GM18951 (cell line): ENCODE measurements around the gene SNRPA.
"Not testable (repeated sequence)": the region's sequence is repeated elsewhere in the genome, so short reads cannot be mapped to it uniquely, and the experiment has no call there.

Experiments used
- POLR2A ChIP-seq: IDR thresholded peaks from 4 replicates; pipeline ENCODE4 v1.6.1; 2011; ENCODE audit warnings: mild to moderate bottlenecking; ENCODE audit not compliant: insufficient read length, insufficient read depth; ENCODE audit errors: extremely low read depth
- in situ Hi-C: fragments of 300-500 bp; cut with MboI; formaldehyde crosslinking; loops from one replicate; pipeline ENCODE4 v1.12.0; 2022; ENCODE audit warnings: low sequenced_read_pairs, mixed read lengths, inconsistent platforms; ENCODE audit not compliant: unreplicated experiment

Gene SNRPA

DNA sequence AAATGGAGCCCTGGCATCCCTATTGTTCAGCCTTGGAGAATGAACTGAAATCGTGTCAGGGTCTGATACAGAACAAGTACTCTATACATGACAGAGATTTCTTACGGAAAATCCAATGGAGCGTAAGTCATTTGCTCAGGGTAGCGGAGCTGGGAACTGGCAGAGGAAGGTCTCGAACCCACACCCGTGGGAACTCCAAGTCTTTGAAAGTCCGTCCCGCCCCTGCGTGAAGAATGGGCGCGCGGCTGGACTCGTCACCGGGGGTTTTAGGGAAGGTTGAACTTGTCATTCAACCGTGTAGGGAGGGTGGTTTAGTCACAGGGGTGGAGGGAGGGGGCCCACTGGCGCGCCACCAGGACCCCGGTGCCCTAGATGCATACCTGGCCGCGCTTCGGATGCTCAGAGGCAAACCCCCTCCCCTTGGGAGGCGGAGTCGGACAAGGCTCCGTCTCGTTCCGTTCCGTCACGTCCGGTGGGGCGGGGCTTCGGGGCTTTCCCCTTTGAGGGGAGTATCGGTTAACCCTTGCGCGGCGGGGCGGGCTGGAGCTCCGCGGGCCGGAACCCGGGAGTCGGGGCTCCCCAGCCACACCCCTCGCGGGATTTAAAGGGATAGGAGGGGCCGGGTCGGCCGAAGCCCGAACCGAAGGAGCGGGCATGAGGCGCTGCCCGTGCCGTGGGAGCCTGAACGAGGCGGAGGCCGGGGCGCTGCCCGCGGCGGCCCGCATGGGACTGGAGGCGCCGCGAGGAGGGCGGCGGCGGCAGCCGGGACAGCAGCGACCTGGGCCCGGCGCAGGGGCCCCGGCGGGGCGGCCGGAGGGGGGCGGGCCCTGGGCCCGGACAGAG is 34.3 kb upstream of the SNRPA start, which contains the start of the genes COQ8B and ITPKC:
Gene COQ8B, minus strand, starts transcription at position 405 of the 843 bp plus-strand sequence. CDS start 2,254 bp downstream, outside the sequence.
Gene ITPKC, plus strand, starts transcription at position 631 of the 843 bp plus-strand sequence. Its CDS starts 24 bp downstream, at position 655.
- in situ Hi-C loops: no loop called here

DNA sequence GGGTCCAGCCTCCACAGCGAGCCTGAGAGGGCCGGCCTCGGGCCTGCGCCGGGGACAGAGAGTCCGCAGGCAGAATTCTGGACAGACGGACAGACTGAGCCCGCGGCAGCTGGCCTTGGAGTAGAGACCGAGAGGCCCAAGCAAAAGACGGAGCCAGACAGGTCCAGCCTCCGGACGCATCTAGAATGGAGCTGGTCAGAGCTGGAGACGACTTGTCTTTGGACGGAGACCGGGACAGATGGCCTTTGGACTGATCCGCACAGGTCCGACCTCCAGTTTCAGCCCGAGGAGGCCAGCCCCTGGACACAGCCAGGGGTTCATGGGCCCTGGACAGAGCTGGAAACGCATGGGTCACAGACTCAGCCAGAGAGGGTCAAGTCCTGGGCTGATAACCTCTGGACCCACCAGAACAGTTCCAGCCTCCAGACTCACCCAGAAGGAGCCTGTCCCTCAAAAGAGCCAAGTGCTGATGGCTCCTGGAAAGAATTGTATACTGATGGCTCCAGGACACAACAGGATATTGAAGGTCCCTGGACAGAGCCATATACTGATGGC is 33.6 kb upstream of the SNRPA start:
- no peak for TF ChIP-seq POLR2A
- in situ Hi-C loops: no loop called here

More for the DNA sequence above, 34.3 kb upstream of the SNRPA start, which contains the start of the genes COQ8B and ITPKC:
- peak; percentile 55 for TF ChIP-seq POLR2A

DNA sequence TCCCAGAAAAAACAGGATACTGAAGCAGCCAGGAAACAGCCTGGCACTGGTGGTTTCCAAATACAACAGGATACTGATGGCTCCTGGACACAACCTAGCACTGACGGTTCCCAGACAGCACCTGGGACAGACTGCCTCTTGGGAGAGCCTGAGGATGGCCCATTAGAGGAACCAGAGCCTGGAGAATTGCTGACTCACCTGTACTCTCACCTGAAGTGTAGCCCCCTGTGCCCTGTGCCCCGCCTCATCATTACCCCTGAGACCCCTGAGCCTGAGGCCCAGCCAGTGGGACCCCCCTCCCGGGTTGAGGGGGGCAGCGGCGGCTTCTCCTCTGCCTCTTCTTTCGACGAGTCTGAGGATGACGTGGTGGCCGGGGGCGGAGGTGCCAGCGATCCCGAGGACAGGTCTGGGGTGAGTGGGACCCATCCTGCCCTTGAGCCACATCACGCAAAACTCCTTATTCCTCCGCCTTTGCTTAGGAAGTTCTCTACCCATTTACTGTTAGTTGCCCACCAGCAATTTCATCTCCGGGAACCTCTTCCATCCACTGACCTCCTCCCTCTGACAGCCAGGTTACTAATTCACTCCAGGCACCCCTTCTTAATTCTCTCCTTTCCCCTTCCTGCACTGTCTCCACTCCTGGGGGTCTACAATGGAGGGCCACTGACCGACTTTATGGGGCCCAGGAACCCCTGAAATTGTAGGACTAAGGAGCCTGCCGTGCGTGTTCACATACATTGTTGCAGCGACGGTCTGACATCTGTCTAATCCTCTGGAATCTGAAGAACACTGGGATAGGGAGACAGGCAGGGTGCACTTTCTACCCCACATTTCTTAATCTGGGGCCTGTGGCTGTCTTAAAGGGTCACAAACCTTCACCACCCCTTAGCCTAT is 32.9 kb upstream of the SNRPA start:
- no peak for TF ChIP-seq POLR2A
- in situ Hi-C loops: no loop called here

DNA sequence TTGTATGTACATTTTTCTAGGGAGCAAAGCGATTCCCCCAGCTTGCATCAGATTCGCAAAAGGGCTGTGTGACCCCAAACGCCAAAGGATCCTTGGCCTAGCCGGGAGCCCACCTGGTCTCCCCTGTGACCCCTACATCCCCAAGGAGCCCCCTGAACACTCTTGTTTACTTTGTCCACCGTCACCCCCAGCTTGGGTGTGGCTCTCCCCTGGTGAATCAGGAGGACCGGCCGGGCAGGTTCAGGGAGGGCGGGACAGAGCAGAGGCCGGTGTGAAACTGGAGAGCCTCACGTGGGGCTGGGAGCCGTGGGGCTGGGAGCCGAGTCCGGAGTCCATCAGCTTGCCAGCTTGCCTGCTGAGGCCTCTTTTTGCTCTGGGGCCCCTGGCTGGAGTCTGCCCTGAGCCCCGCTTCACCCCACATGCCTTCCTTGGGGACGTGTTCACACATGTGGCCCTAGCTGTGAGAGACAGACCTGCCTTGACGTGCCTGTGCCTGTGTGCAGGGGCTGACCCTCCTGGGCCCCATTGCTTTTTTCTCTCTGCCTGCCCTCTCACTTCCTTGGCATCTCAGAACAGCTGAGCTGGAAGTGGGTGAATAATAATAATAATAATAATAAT is 32.1 kb upstream of the SNRPA start:
- TF ChIP-seq POLR2A: peak; percentile 42

DNA sequence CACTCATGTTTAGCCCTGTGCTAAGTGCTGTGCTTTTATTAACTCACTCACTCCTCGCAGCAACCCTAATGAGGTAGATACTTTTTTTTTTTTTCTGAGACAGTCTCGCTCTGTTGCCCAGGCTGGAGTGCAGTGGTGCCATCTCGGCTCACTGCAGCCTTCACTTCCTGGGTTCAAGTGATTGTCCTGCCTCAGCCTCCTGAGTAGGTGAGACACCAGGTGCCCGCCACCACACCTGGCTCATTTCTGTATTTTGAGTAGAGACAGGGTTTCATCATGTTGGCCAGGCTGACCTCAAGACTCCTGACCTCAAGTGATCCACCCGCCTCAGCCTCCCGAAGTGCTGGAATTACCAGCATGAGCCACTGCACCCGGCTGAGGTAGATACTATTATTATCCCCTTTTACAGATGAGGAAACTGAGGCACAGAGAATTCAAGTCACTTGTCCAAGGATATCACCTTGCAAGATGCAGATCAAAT is 31.5 kb upstream of the SNRPA start:
- TF ChIP-seq POLR2A: no peak
- in situ Hi-C loops: no loop called here

More for the DNA sequence above, 32.1 kb upstream of the SNRPA start:
- in situ Hi-C loops: no loop called here

DNA sequence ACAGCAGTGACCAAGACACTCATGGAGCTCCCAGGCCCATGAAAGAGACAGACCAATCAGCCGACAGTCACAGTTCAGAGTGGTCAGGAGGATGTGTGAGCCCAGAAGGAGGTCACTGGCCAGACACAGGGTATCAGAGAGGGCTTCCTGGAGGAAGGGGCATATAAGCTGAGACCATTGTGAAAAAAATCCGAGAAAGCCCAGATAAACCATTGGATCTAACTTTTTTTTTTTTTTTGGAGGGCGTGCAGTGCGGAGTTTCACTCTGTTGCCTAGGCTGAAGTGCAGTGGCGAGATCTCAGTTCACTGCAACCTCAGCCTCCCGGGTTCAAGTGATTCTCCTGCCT is 29.9 kb upstream of the SNRPA start:
- TF ChIP-seq POLR2A: no peak
- in situ Hi-C loops: no loop called here

DNA sequence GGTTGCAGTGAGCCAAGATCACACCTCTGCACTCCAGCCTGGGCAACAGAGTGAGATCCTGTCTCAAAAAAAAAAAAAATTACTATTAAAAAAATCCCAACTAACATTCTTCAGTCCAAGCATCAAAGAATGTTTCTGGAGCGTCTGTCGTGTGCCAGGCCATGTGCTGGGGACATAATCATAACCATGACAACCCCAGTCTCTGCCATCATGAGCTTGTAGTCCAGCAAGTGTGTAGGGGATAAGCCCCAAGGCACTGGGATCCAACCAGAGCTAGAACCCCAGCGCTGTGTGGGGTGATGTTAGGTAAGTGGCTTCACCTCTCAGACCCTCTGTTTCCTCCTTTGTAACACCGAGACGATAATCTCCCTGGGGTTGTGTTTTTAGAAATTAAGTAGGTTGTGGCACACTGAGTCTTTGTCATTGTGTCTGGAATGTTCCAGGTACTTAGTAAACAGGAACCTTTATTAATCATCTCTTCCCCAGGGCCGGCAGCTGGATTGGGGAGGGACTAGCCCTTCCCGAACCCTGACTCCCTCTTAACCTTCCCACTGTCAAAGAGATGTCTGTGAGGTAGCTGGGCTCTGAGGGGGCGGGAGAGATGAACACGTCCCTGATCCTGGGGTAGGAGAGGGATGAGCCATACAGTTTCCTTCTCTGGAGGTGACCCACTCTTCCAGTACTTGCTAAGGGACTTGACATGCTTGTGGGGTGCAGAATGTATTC is 28.9 kb upstream of the SNRPA start:
- TF ChIP-seq POLR2A: no peak
- in situ Hi-C loops: no loop called here

DNA sequence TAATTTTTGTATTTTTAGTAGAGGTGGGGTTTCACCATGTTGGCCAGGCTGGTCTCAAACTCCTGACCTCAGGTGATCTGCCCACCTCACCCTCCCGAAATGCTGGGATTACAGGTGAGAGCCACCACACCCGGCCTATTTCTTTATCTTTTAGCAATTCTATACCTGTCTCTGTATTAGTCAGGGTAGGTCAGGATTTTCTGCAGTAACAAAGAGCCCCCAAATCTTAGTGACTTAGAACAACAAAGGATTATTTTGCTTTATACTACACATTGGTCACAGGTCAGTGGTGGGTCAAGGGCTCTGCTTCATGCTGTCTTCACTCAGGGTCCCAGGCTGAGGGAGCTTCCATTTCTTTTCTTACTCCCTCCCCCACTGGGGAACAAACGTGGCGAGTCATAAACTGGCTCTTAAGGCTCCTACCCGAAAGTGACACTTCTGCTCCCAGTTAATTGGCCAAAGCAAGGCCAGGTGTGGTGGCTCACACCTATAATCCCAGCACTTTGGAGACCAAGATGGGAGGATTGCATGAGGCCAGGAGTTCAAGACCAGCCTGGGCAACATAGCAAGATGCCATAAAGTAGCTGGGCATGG is 27.2 kb upstream of the SNRPA start:
- TF ChIP-seq POLR2A: no peak
- in situ Hi-C loops: no loop called here

DNA sequence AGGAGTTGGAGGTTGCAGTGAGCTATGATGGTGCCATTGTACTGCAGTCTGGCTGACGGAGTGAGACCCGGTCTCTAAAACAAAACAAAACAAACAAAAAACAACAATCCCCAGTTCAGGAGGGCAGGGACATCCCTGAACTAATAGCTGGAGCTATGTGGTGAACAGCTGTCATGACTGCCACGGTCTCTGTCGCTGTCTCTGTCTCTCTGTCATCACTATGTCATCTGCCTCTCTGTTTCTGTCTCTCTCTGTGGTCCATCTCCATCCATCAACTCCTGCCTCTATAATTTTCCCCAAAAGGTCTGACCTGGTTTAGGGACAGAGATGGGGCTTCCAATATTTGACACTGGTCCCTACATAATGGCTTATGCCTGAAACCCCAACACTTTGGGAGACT is 26.7 kb upstream of the SNRPA start:
- no peak for TF ChIP-seq POLR2A
- in situ Hi-C loops: no loop called here

DNA sequence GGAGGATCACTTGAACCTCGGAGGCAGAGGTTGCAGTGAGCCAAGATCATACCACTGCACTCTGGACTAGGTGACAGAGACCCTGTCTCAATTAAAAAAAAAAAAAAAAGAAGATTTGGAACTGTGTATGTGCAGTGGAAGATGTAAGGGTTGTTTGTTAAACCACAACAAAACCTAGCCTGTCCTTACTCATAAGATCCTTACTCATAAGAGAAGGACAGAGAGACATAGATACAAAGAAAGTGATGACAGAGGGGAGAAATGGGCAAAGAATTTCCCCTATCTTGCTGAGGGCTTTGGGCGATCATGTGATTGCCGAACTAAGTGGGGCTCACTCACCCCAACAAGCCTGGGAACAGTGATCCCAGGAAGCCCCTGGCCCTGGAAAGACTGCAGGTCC is 26.1 kb upstream of the SNRPA start:
- in situ Hi-C loops: no loop called here
- TF ChIP-seq POLR2A: no peak

DNA sequence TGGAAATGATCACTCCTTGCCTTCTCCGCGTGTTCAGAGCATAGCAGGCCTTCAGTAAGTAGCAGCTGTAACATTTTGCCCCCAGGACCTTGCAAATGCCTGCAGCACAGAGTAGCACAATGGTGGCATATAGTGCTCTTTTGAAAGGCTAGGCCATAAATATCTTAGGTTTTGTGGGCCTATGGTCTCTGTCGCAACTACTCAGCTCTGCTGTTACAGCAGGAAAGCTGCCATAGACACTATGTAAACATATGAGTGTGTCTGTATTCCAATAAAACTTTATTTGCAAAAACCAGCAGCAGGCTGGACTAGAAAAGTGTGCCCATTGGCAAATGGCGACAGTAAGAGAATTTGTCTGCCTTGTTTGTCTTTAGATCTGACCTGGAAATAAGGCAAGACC is 24.7 kb upstream of the SNRPA start:
- in situ Hi-C loops: no loop called here
- TF ChIP-seq POLR2A: no peak

DNA sequence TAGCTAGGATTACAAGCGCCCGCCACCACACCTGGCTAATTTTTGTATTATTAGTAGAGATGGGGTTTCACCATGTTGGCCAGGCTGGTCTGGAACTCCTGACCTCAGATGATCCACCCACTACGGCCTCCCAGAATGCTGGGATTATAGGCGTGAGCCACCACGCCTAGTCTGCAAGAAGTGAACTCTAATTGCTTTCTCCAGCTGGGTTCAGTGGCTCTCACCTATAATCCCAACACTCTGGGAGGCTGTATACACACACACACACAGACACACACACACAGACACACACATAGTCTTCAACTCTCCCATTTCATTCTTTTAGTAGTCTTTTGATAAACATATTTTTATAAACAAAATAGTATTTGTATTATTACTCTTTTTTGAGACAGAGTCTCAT is 20.9 kb upstream of the SNRPA start:
- in situ Hi-C loops: not testable (repeated sequence)

DNA sequence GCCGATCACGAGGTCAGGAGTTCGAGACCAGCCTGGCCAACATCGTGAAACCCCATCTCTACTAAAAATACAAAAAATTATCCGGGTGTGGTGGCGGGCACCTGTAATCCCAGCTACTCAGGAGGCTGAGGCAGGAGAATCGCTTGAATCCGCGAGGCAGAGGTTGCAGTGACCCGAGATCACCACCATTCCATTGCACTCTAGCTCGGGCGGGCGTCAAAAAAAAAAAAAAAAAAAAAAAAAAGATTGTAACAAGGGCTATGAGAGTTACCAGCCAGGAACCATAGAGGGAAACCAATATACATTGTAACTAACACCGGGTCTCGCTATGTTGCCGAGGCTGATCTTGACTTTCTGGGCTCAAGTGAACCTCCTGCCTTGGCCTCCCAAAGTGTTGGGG is 18.7 kb upstream of the SNRPA start:
- in situ Hi-C loops: not testable (repeated sequence)
